Stimulated activated CD8-positive, alpha-beta memory T cell treated with anti-CD3 and anti-CD28 coated beads, Interleukin-2, amount 100 ng/mL, for 1 hour (primary cell): ENCODE measurements around the gene DGLUCY.
"Not testable (repeated sequence)": the region's sequence is repeated elsewhere in the genome, so short reads cannot be mapped to it uniquely, and the experiment has no call there.

Experiments used
- DNase-seq, 2 donors: peaks; one replicate each; pipeline ENCODE4 v3.0.0-alpha.2; 2020; ENCODE audit warnings: low read depth in 2 of 2

DGLUCY gene

GRCh38 chr14:91207008-91207407, 93.1 kb downstream of the DGLUCY start:
- DNase-seq: no peak

- no peak for DNase-seq
These were observed 97.1 kb downstream of the DGLUCY start for GRCh38 chr14:91211017-91211416.

- DNase-seq: no peak
These were observed 100.4 kb downstream of the DGLUCY start for GRCh38 chr14:91214306-91214705.

- no peak for DNase-seq
These were observed 101.5 kb downstream of the DGLUCY start for GRCh38 chr14:91215381-91215780.

- DNase-seq: no peak
These were observed 102.9 kb downstream of the DGLUCY start for GRCh38 chr14:91216731-91217226.

- DNase-seq: no peak
These were observed 104.1 kb downstream of the DGLUCY start for GRCh38 chr14:91218014-91218413.

- no peak for DNase-seq
These were observed 105.9 kb downstream of the DGLUCY start for GRCh38 chr14:91219517-91220389.

- no peak for DNase-seq
These were observed 106.7 kb downstream of the DGLUCY start for GRCh38 chr14:91220581-91221000.

GRCh38 chr14:91221270-91221669, 107.4 kb downstream of the DGLUCY start:
- DNase-seq: no peak

GRCh38 chr14:91223028-91223783, 109.3 kb downstream of the DGLUCY start:
- no peak for DNase-seq

- DNase-seq: no peak
These were observed 111.2 kb downstream of the DGLUCY start for GRCh38 chr14:91225025-91225424.

GRCh38 chr14:91226360-91226759, 112.5 kb downstream of the DGLUCY start:
- DNase-seq: not testable (repeated sequence)

- no peak for DNase-seq
These were observed 113.3 kb downstream of the DGLUCY start for GRCh38 chr14:91227183-91227628.

GRCh38 chr14:91228112-91229004, 114.5 kb downstream of the DGLUCY start:
- DNase-seq: peak; percentile 50 to 55

- no peak for DNase-seq
These were observed 115.1 kb downstream of the DGLUCY start for GRCh38 chr14:91229005-91229382.

- no peak for DNase-seq
These were observed 115.9 kb downstream of the DGLUCY start for GRCh38 chr14:91229743-91230200.

- DNase-seq: no peak
These were observed 116.6 kb downstream of the DGLUCY start for GRCh38 chr14:91230397-91231035.

- DNase-seq: no peak
These were observed 117.6 kb downstream of the DGLUCY start for GRCh38 chr14:91231446-91231845.

- DNase-seq: no peak
These were observed 118.2 kb downstream of the DGLUCY start for GRCh38 chr14:91232052-91232451.

GRCh38 chr14:91232603-91233002, 118.7 kb downstream of the DGLUCY start:
- no peak for DNase-seq
